LNCAP (cell line): ENCODE measurements around the gene OXT.

Source experiments
- CTCF ChIP-seq: fragments of 450-650 bp; IDR thresholded peaks from 2 replicates; pipeline ENCODE4 v1.5.1; 2017; ENCODE audit warnings: mild to moderate bottlenecking

Gene OXT

GRCh38 chr20:3121271-3121911 lies 50.0 kb downstream of the OXT start:
- TF ChIP-seq CTCF = no peak
